HG03159 (cell line): ENCODE results near the gene PIMREG.
"Not testable (repeated sequence)": the region's sequence is repeated elsewhere in the genome, so short reads cannot be mapped to it uniquely, and the experiment has no call there.

Source experiments
- ATAC-seq: cut with Tn5 transposase; IDR thresholded peaks from one replicate; pipeline ENCODE4 v1.9.1; 2021; ENCODE audit warnings: mild to moderate bottlenecking, moderate library complexity; ENCODE audit not compliant: unreplicated experiment

The PIMREG gene

GRCh38 chr17:6476076-6476809 lies 32.0 kb downstream of the PIMREG start:
- no peak for ATAC-seq

- no peak for ATAC-seq
Measured at GRCh38 chr17:6476810-6477179, 32.5 kb downstream of the PIMREG start.

GRCh38 chr17:6477831-6478383 lies 33.7 kb downstream of the PIMREG start:
- no peak for ATAC-seq

- no peak for ATAC-seq
Measured at GRCh38 chr17:6478486-6478885, 34.2 kb downstream of the PIMREG start.

GRCh38 chr17:6479622-6480302 lies 35.5 kb downstream of the PIMREG start:
- ATAC-seq = no peak

- ATAC-seq = no peak
Measured at GRCh38 chr17:6480303-6480675, 36.0 kb downstream of the PIMREG start.

GRCh38 chr17:6482105-6482455 lies 37.8 kb downstream of the PIMREG start:
- ATAC-seq = no peak

GRCh38 chr17:6482796-6483195 lies 38.5 kb downstream of the PIMREG start:
- ATAC-seq = not testable (repeated sequence)

- ATAC-seq = no peak
Measured at GRCh38 chr17:6483507-6483906, 39.3 kb downstream of the PIMREG start.

GRCh38 chr17:6485646-6486412 lies 41.6 kb downstream of the PIMREG start:
- ATAC-seq = no peak

- ATAC-seq = no peak
Measured at GRCh38 chr17:6487251-6488007, 43.2 kb downstream of the PIMREG start.

- ATAC-seq = no peak
Measured at GRCh38 chr17:6488008-6488539, 43.8 kb downstream of the PIMREG start.

GRCh38 chr17:6489016-6489550 lies 44.8 kb downstream of the PIMREG start:
- ATAC-seq = no peak

- ATAC-seq = no peak
Measured at GRCh38 chr17:6491071-6491700, 46.9 kb downstream of the PIMREG start.

- no peak for ATAC-seq
Measured at GRCh38 chr17:6492892-6493674, 48.8 kb downstream of the PIMREG start.

- no peak for ATAC-seq
Measured at GRCh38 chr17:6494239-6494941, 50.1 kb downstream of the PIMREG start.

GRCh38 chr17:6495450-6496115 lies 51.3 kb downstream of the PIMREG start:
- ATAC-seq = no peak

GRCh38 chr17:6496116-6496481 lies 51.8 kb downstream of the PIMREG start:
- ATAC-seq = no peak
